HEK293 (cell line): ENCODE measurements around the gene SMAGP.

Experiments used
- CTCF ChIA-PET: fragments of 350-600 bp; formaldehyde crosslinking; extraction: SDS; loops from one replicate; lab custom pipeline; 2021; ENCODE audit warnings: antibody characterized with exemption; lab: Yijun Ruan, JAX
- POLR2A ChIA-PET: fragments of 300-600 bp; formaldehyde crosslinking; extraction: SDS; loops from one replicate; lab custom pipeline; 2020; ENCODE audit warnings: antibody characterized with exemption, inconsistent platforms; lab: Yijun Ruan, JAX
- H3K27ac ChIP-seq: fragments of 200-500 bp; sonication (Bioruptor generic); 2 replicates; pipeline ENCODE4 v1.5.1; 2014; ENCODE audit warnings: low read depth, low read length, control low read depth, inconsistent platforms; ENCODE audit errors: extremely low read depth
- H3K36me3 ChIP-seq, 2 experiments: fragments of 200-500 bp in 1 of 2; sonication (Bioruptor generic) in 1 of 2; 1 replicate in 1 of 2; 2 replicates in 1 of 2; pipeline ENCODE4 v1.5.1; 2014 to 2017; ENCODE audit warnings: inconsistent platforms in 2 of 2, low read length in 2 of 2; ENCODE audit not compliant: control insufficient read depth in 2 of 2, insufficient read depth in 1 of 2
- H3K4me1 ChIP-seq: fragments of 200-500 bp; sonication (Bioruptor generic); 2 replicates; pipeline ENCODE4 v1.5.1; 2014; ENCODE audit warnings: mild to moderate bottlenecking, low read length, inconsistent platforms; ENCODE audit not compliant: control insufficient read depth, insufficient read depth
- H3K4me3 ChIP-seq: 2 replicates; pipeline ENCODE4 v1.5.1; 2011; ENCODE audit warnings: low read depth, mild to moderate bottlenecking, control low read depth, low read length, moderate library complexity
- H3K9me3 ChIP-seq: fragments of 200-500 bp; sonication (Bioruptor generic); 2 replicates; pipeline ENCODE4 v1.5.1; 2014; ENCODE audit warnings: low read depth, low read length, inconsistent platforms; ENCODE audit not compliant: control insufficient read depth, insufficient read depth
- OSR2 ChIP-seq: fragments of 450-650 bp; formaldehyde crosslinking; IDR thresholded peaks from 2 replicates; pipeline ENCODE4 v1.5.1; 2016; ENCODE audit warnings: missing biosample characterization, missing genetic modification characterization
- RBAK ChIP-seq: fragments of 450-650 bp; formaldehyde crosslinking; IDR thresholded peaks from 2 replicates; pipeline ENCODE4 v1.5.1; 2016; ENCODE audit warnings: missing biosample characterization, missing genetic modification characterization
- ZBTB17 ChIP-seq: fragments of 450-650 bp; formaldehyde crosslinking; IDR thresholded peaks from 2 replicates; pipeline ENCODE4 v1.5.1; 2016; ENCODE audit warnings: missing biosample characterization, missing genetic modification characterization
- ZBTB20 ChIP-seq: fragments of 450-650 bp; formaldehyde crosslinking; IDR thresholded peaks from 2 replicates; pipeline ENCODE4 v1.5.1; 2016; ENCODE audit warnings: missing biosample characterization, missing genetic modification characterization
- ZBTB8A ChIP-seq: fragments of 450-650 bp; formaldehyde crosslinking; IDR thresholded peaks from 2 replicates; pipeline ENCODE4 v1.5.1; 2016; ENCODE audit warnings: missing biosample characterization, missing genetic modification characterization
- ZNF121 ChIP-seq: fragments of 450-650 bp; formaldehyde crosslinking; IDR thresholded peaks from 2 replicates; pipeline ENCODE4 v1.5.1; 2016; ENCODE audit warnings: missing biosample characterization, missing genetic modification characterization
- ZNF214 ChIP-seq: fragments of 450-650 bp; formaldehyde crosslinking; IDR thresholded peaks from 2 replicates; pipeline ENCODE4 v1.5.1; 2017; ENCODE audit warnings: missing biosample characterization, mild to moderate bottlenecking, missing genetic modification characterization, borderline replicate concordance
- ZNF239 ChIP-seq: fragments of 450-650 bp; formaldehyde crosslinking; IDR thresholded peaks from 2 replicates; pipeline ENCODE4 v1.5.1; 2016; ENCODE audit warnings: missing biosample characterization, missing genetic modification characterization
- ZNF311 ChIP-seq: fragments of 450-650 bp; formaldehyde crosslinking; IDR thresholded peaks from 2 replicates; pipeline ENCODE4 v1.5.1; 2017; ENCODE audit warnings: missing biosample characterization, missing genetic modification characterization, borderline replicate concordance
- ZNF426 ChIP-seq: fragments of 450-650 bp; formaldehyde crosslinking; IDR thresholded peaks from 2 replicates; pipeline ENCODE4 v1.5.1; 2017; ENCODE audit warnings: missing biosample characterization, missing genetic modification characterization, mild to moderate bottlenecking, inconsistent platforms, moderate library complexity
- ZNF501 ChIP-seq: fragments of 450-650 bp; formaldehyde crosslinking; IDR thresholded peaks from 2 replicates; pipeline ENCODE4 v1.5.1; 2016; ENCODE audit warnings: missing biosample characterization, missing genetic modification characterization
- ZNF660 ChIP-seq: fragments of 450-650 bp; IDR thresholded peaks from 2 replicates; pipeline ENCODE4 v1.5.1; 2018; ENCODE audit warnings: missing biosample characterization, mild to moderate bottlenecking, missing genetic modification characterization
- ZNF677 ChIP-seq: fragments of 450-650 bp; IDR thresholded peaks from 2 replicates; pipeline ENCODE4 v1.5.0; 2018; ENCODE audit warnings: missing biosample characterization, mild to moderate bottlenecking, missing genetic modification characterization, moderate library complexity
- ZNF704 ChIP-seq: fragments of 450-650 bp; formaldehyde crosslinking; IDR thresholded peaks from 2 replicates; pipeline ENCODE4 v1.5.1; 2016; ENCODE audit warnings: missing biosample characterization, missing genetic modification characterization
- ZSCAN18 ChIP-seq: fragments of 450-650 bp; formaldehyde crosslinking; IDR thresholded peaks from 2 replicates; pipeline ENCODE4 v1.5.1; 2016; ENCODE audit warnings: missing biosample characterization, missing genetic modification characterization
- ZSCAN23 ChIP-seq: fragments of 450-650 bp; formaldehyde crosslinking; IDR thresholded peaks from 2 replicates; pipeline ENCODE4 v1.5.1; 2016; ENCODE audit warnings: missing biosample characterization, missing genetic modification characterization
- ZSCAN30 ChIP-seq: fragments of 450-650 bp; IDR thresholded peaks from 2 replicates; pipeline ENCODE4 v1.5.1; 2018; ENCODE audit warnings: missing biosample characterization, mild to moderate bottlenecking, missing genetic modification characterization, moderate library complexity
- TF ChIP-seq, protein P1 (sequence below): fragments of 450-650 bp; formaldehyde crosslinking; conservative IDR thresholded peaks from 2 replicates; pipeline ENCODE4 v1.5.1; 2016; ENCODE audit warnings: low read depth, missing biosample characterization, missing genetic modification characterization
- TF ChIP-seq, protein P2 (sequence below): fragments of 450-650 bp; formaldehyde crosslinking; conservative IDR thresholded peaks from 2 replicates; pipeline ENCODE4 v1.5.1; 2016; ENCODE audit warnings: low read depth, missing biosample characterization, missing genetic modification characterization
- TF ChIP-seq, protein P3 (sequence below): fragments of 450-650 bp; formaldehyde crosslinking; IDR thresholded peaks from 2 replicates; pipeline ENCODE4 v1.5.1; 2016; ENCODE audit warnings: missing biosample characterization, missing genetic modification characterization

The SMAGP gene

GRCh38 chr12:51216642-51217041 lies 53.6 kb downstream of the SMAGP start:
- ChIA-PET POLR2A (interaction anchor here (1.1 to 4.0 kb wide), 2 partner anchors 22 to 28 kb away, joined by 3 to 36 read pairs; partner anchors contain the start of gene DAZAP2), CTCF (interaction anchor here (0.9 kb wide), 1 partner anchor 10 kb away, joined by 4 read pairs; no protein-coding TSS in a partner anchor)
- Histone ChIP-seq H3K36me3 (no peaks in the 10 kb centered on the region), H3K4me3 (peak overlapping the region; percentile 65), H3K27ac (no peak overlapping the region), H3K4me1 (peaks cover 3% of the 10 kb centered on the region), H3K9me3 (no peaks in the 10 kb centered on the region)
- no peak for TF ChIP-seq ZNF660 (tag by site-specific recombination)

DNA sequence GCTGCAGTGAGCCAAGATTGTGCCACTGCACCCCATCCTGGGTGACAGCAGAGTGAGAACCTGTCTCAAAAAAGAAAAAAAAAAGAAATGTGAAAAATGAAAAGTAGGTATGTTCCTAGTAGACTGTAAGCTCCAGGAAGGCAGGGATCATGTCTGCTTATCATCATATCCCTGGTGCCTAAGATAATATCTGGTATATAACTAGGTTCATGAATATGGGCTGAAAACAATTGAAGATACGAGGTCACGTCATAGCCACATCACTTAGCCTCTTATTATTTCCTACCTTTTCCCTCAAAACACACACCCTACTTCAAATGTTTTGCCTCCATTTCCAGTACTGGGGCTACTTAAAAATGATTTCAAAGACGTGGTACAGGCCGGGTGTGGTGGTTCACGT lies 55.3 kb downstream of the SMAGP start:
- ChIA-PET CTCF (no interaction called here), POLR2A (no interaction called here)
- H3K27ac ChIP-seq, result no peak overlapping the region
- TF ChIP-seq, protein P1, sequence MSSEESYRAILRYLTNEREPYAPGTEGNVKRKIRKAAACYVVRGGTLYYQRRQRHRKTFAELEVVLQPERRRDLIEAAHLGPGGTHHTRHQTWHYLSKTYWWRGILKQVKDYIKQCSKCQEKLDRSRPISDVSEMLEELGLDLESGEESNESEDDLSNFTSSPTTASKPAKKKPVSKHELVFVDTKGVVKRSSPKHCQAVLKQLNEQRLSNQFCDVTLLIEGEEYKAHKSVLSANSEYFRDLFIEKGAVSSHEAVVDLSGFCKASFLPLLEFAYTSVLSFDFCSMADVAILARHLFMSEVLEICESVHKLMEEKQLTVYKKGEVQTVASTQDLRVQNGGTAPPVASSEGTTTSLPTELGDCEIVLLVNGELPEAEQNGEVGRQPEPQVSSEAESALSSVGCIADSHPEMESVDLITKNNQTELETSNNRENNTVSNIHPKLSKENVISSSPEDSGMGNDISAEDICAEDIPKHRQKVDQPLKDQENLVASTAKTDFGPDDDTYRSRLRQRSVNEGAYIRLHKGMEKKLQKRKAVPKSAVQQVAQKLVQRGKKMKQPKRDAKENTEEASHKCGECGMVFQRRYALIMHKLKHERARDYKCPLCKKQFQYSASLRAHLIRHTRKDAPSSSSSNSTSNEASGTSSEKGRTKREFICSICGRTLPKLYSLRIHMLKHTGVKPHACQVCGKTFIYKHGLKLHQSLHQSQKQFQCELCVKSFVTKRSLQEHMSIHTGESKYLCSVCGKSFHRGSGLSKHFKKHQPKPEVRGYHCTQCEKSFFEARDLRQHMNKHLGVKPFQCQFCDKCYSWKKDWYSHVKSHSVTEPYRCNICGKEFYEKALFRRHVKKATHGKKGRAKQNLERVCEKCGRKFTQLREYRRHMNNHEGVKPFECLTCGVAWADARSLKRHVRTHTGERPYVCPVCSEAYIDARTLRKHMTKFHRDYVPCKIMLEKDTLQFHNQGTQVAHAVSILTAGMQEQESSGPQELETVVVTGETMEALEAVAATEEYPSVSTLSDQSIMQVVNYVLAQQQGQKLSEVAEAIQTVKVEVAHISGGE, result no peak
- TF ChIP-seq ZNF311 (tag by site-specific recombination) (no peak), ZNF121 (tag by site-specific recombination) (no peak), ZBTB17 (tag by site-specific recombination) (no peak), ZNF704 (no peak), ZSCAN23 (tag by site-specific recombination) (no peak), ZNF214 (tag by site-specific recombination) (no peak), ZNF501 (tag by site-specific recombination) (no peak), ZBTB8A (tag by site-specific recombination) (no peak), ZNF239 (tag by site-specific recombination) (no peak), ZSCAN18 (tag by site-specific recombination) (no peak), RBAK (tag by site-specific recombination) (no peak), ZNF426 (no peak), ZNF677 (tag by site-specific recombination) (no peak), ZSCAN30 (tag by site-specific recombination) (no peak), OSR2 (tag by site-specific recombination) (no peak), ZBTB20 (tag by site-specific recombination) (no peak)
- TF ChIP-seq, protein P2, sequence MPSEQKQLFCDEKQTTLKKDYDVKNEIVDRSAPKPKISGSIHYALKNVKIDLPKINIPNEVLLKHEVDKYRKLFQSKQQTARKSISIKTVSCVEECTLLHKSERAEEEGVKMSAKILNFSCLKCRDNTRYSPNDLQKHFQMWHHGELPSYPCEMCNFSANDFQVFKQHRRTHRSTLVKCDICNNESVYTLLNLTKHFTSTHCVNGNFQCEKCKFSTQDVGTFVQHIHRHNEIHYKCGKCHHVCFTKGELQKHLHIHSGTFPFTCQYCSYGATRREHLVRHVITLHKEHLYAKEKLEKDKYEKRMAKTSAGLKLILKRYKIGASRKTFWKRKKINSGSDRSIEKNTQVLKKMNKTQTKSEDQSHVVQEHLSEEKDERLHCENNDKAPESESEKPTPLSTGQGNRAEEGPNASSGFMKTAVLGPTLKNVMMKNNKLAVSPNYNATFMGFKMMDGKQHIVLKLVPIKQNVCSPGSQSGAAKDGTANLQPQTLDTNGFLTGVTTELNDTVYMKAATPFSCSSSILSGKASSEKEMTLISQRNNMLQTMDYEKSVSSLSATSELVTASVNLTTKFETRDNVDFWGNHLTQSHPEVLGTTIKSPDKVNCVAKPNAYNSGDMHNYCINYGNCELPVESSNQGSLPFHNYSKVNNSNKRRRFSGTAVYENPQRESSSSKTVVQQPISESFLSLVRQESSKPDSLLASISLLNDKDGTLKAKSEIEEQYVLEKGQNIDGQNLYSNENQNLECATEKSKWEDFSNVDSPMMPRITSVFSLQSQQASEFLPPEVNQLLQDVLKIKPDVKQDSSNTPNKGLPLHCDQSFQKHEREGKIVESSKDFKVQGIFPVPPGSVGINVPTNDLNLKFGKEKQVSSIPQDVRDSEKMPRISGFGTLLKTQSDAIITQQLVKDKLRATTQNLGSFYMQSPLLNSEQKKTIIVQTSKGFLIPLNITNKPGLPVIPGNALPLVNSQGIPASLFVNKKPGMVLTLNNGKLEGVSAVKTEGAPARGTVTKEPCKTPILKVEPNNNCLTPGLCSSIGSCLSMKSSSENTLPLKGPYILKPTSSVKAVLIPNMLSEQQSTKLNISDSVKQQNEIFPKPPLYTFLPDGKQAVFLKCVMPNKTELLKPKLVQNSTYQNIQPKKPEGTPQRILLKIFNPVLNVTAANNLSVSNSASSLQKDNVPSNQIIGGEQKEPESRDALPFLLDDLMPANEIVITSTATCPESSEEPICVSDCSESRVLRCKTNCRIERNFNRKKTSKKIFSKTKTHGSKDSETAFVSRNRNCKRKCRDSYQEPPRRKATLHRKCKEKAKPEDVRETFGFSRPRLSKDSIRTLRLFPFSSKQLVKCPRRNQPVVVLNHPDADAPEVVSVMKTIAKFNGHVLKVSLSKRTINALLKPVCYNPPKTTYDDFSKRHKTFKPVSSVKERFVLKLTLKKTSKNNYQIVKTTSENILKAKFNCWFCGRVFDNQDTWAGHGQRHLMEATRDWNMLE (tag by site-specific recombination), result no peak
- TF ChIP-seq, protein P3, sequence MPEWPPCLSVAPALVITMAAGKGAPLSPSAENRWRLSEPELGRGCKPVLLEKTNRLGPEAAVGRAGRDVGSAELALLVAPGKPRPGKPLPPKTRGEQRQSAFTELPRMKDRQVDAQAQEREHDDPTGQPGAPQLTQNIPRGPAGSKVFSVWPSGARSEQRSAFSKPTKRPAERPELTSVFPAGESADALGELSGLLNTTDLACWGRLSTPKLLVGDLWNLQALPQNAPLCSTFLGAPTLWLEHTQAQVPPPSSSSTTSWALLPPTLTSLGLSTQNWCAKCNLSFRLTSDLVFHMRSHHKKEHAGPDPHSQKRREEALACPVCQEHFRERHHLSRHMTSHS, result no peak
- H3K36me3 ChIP-seq, result no peaks in the 10 kb centered on the region
- peaks cover 3% of the 10 kb centered on the region for H3K4me1 ChIP-seq
- H3K4me3 ChIP-seq, result no peak overlapping the region
- H3K9me3 ChIP-seq, result no peaks in the 10 kb centered on the region
